Uterus (tissue), 2 donors: ENCODE results near the gene TBL1X.

Experiments
- CTCF ChIP-seq, 4 experiments: fragments of 200-600 bp in 2 of 4; fragments of 450-650 bp in 2 of 4; sonication (generic) in 2 of 4; IDR thresholded peaks; one replicate each; pipeline ENCODE4 v1.5.1; 2016 to 2019; ENCODE audit warnings: antibody characterized with exemption in 4 of 4, mild to moderate bottlenecking in 2 of 4, moderate library complexity in 1 of 4
- POLR2A ChIP-seq, 2 donors: fragments of 450-650 bp; IDR thresholded peaks; one replicate each; pipeline ENCODE4 v1.6.1; 2016; ENCODE audit warnings: antibody characterized with exemption in 2 of 2, mild to moderate bottlenecking in 1 of 2, moderate library complexity in 1 of 2

GRCh38 chrX:9789555-9789954 is 324.7 kb downstream of the TBL1X start:
- TF ChIP-seq CTCF (IDR thresholded peaks at IDR 0.05) (no peak), POLR2A (IDR thresholded peaks at IDR 0.05) (no peak)
